IMR-90 (cell line): ENCODE results near the gene MAD2L2. TPM values are rescaled to one million over a fixed set of nuclear protein-coding genes. Genes with fewer than 3 reads are reported as not detected.

Experiments used
- ATAC-seq: fragments of 200-7000 bp; cut with Tn5 transposase; 2 replicates; pipeline ENCODE4 v1.9.1; 2020; ENCODE audit warnings: low read depth, mild to moderate bottlenecking, moderate library complexity
- BruUV-seq: library from RNA; stranded (reverse); fragments of 400-500 nt; replicated peaks from 2 replicates; lab custom pipeline; 2021; lab: Mats Ljungman, UMichigan
- CTCF ChIA-PET: fragments of 300-600 bp; formaldehyde crosslinking; extraction: SDS; loops from one replicate; lab custom pipeline; 2021; ENCODE audit warnings: antibody characterized with exemption; lab: Yijun Ruan, JAX
- POLR2A ChIA-PET: fragments of 300-600 bp; sonication (Branson Sonifier 250); formaldehyde crosslinking; loops from one replicate; lab custom pipeline; 2022; ENCODE audit warnings: antibody characterized with exemption; ENCODE audit not compliant: unreplicated experiment; lab: Charles Lee
- DNase-seq: peaks from one replicate; pipeline ENCODE4 v3.0.0; 2013
- H2AFZ ChIP-seq: replicated peaks from 2 replicates; pipeline ENCODE3; 2013; ENCODE audit warnings: low read length, mild to moderate bottlenecking; ENCODE audit not compliant: poor library complexity
- H2AK5ac ChIP-seq: 2 replicates; pipeline ENCODE4 v1.6.1; 2013; ENCODE audit warnings: low read depth, low read length, inconsistent platforms
- H2AK9ac ChIP-seq: replicated peaks from 2 replicates; pipeline ENCODE3; 2013; ENCODE audit warnings: mild to moderate bottlenecking, low read depth, low read length, moderate library complexity; ENCODE audit not compliant: poor library complexity
- H2BK120ac ChIP-seq: 2 replicates; pipeline ENCODE4 v1.6.1; 2013; ENCODE audit warnings: low read depth, low read length, inconsistent platforms
- H2BK15ac ChIP-seq: 3 replicates; pipeline ENCODE4 v1.6.1; 2013; ENCODE audit warnings: low read depth, low read length, inconsistent platforms
- H2BK20ac ChIP-seq: 2 replicates; pipeline ENCODE4 v1.6.1; 2013; ENCODE audit warnings: low read depth, mild to moderate bottlenecking, inconsistent platforms, low read length, moderate library complexity
- H2BK5ac ChIP-seq: 2 replicates; pipeline ENCODE4 v1.6.1; 2013; ENCODE audit warnings: mild to moderate bottlenecking, low read depth, low read length, inconsistent platforms; ENCODE audit not compliant: poor library complexity, severe bottlenecking
- H3K14ac ChIP-seq: replicated peaks from 2 replicates; pipeline ENCODE4 v1.6.1; 2013; ENCODE audit warnings: low read depth, low read length, inconsistent platforms
- H3K18ac ChIP-seq: 2 replicates; pipeline ENCODE4 v1.6.1; 2013; ENCODE audit warnings: low read depth, low read length, control low read depth
- H3K23ac ChIP-seq: 2 replicates; pipeline ENCODE4 v1.6.1; 2013; ENCODE audit warnings: low read depth, low read length, inconsistent platforms
- H3K27ac ChIP-seq: 2 replicates; pipeline ENCODE4 v1.5.1; 2013; ENCODE audit warnings: mild to moderate bottlenecking, control low read depth, low read length; ENCODE audit not compliant: insufficient read depth
- H3K27me3 ChIP-seq: 2 replicates; pipeline ENCODE4 v1.6.1; 2013; ENCODE audit warnings: low read length; ENCODE audit not compliant: control insufficient read depth, insufficient read depth
- H3K36me3 ChIP-seq: 2 replicates; pipeline ENCODE4 v1.6.1; 2013; ENCODE audit warnings: low read length, mixed read lengths; ENCODE audit not compliant: control insufficient read depth, insufficient read depth
- H3K4ac ChIP-seq: 2 replicates; pipeline ENCODE4 v1.6.1; 2013; ENCODE audit warnings: low read depth, low read length, inconsistent platforms
- H3K4me1 ChIP-seq: 2 replicates; pipeline ENCODE4 v1.6.1; 2013; ENCODE audit warnings: low read length, mixed read lengths; ENCODE audit not compliant: control insufficient read depth, insufficient read depth
- H3K4me2 ChIP-seq: 2 replicates; pipeline ENCODE4 v1.6.1; 2013; ENCODE audit warnings: low read depth, mild to moderate bottlenecking, control low read depth, low read length, moderate library complexity
- H3K4me3 ChIP-seq: 2 replicates; pipeline ENCODE4 v1.5.1; 2013; ENCODE audit warnings: low read depth, mild to moderate bottlenecking, control low read depth, low read length, moderate library complexity; ENCODE audit not compliant: insufficient read depth
- H3K56ac ChIP-seq: 2 replicates; pipeline ENCODE4 v1.6.1; 2013; ENCODE audit warnings: low read length, inconsistent platforms; ENCODE audit not compliant: insufficient read depth; ENCODE audit errors: extremely low read depth
- H3K79me1 ChIP-seq, 2 experiments: 2 replicates each; pipeline ENCODE4 v1.6.1; 2013; ENCODE audit warnings: low read length in 2 of 2, inconsistent platforms in 1 of 2, low read depth in 1 of 2
- H3K9ac ChIP-seq: 2 replicates; pipeline ENCODE4 v1.6.1; 2013; ENCODE audit warnings: low read depth, low read length, control low read depth
- H3K9me1 ChIP-seq: 2 replicates; pipeline ENCODE4 v1.6.1; 2013; ENCODE audit warnings: low read length, inconsistent platforms; ENCODE audit not compliant: insufficient read depth
- H3K9me3 ChIP-seq: 2 replicates; pipeline ENCODE4 v1.6.1; 2013; ENCODE audit warnings: low read length; ENCODE audit not compliant: control insufficient read depth, insufficient read depth
- H4K20me1 ChIP-seq: 2 replicates; pipeline ENCODE4 v1.6.1; 2013; ENCODE audit warnings: low read length, inconsistent platforms; ENCODE audit not compliant: insufficient read depth
- H4K5ac ChIP-seq: 2 replicates; pipeline ENCODE4 v1.6.1; 2013; ENCODE audit warnings: mild to moderate bottlenecking, low read depth, low read length, control low read depth
- H4K8ac ChIP-seq, 2 experiments: 2 replicates each; pipeline ENCODE4 v1.6.1; 2013; ENCODE audit warnings: low read depth in 2 of 2, low read length in 2 of 2, control low read depth in 1 of 2, inconsistent platforms in 1 of 2
- H4K91ac ChIP-seq: 2 replicates; pipeline ENCODE4 v1.6.1; 2013; ENCODE audit warnings: low read depth, low read length, inconsistent platforms; ENCODE audit not compliant: insufficient read depth
- BHLHE40 ChIP-seq: fragments of 150-350 bp; IDR thresholded peaks from 2 replicates; pipeline ENCODE4 v1.6.1; 2016; ENCODE audit warnings: mild to moderate bottlenecking, low read depth, low read length
- CEBPB ChIP-seq: IDR thresholded peaks from 2 replicates; pipeline ENCODE4 v1.6.1; 2012; ENCODE audit warnings: low read depth, low read length, improper control_type of control experiment
- CHD1 ChIP-seq: IDR thresholded peaks from 2 replicates; pipeline ENCODE4 v1.6.1; 2012; ENCODE audit warnings: low read depth, low read length, improper control_type of control experiment
- FOS ChIP-seq: fragments of 150-350 bp; IDR thresholded peaks from 2 replicates; pipeline ENCODE4 v1.6.1; 2016; ENCODE audit warnings: low read depth, low read length
- MAFK ChIP-seq: IDR thresholded peaks from 2 replicates; pipeline ENCODE4 v1.6.1; 2012; ENCODE audit warnings: low read depth, low read length, improper control_type of control experiment
- MAZ ChIP-seq: IDR thresholded peaks from 2 replicates; pipeline ENCODE4 v1.6.1; 2012; ENCODE audit warnings: low read depth, mild to moderate bottlenecking, low read length, improper control_type of control experiment, moderate library complexity, borderline replicate concordance
- NFE2L2 ChIP-seq: fragments of 150-350 bp; IDR thresholded peaks from 2 replicates; pipeline ENCODE4 v1.6.1; 2016; ENCODE audit warnings: low read depth, mild to moderate bottlenecking, low read length
- POLR2A ChIP-seq: IDR thresholded peaks from 2 replicates; pipeline ENCODE4 v1.6.1; 2012; ENCODE audit warnings: mild to moderate bottlenecking, low read depth, low read length
- RAD21 ChIP-seq: IDR thresholded peaks from 2 replicates; pipeline ENCODE4 v1.6.1; 2012; ENCODE audit warnings: low read length, improper control_type of control experiment
- RCOR1 ChIP-seq: IDR thresholded peaks from 2 replicates; pipeline ENCODE4 v1.6.1; 2012; ENCODE audit warnings: mild to moderate bottlenecking, low read length, improper control_type of control experiment; ENCODE audit not compliant: insufficient replicate concordance
- RFX5 ChIP-seq: IDR thresholded peaks from 2 replicates; pipeline ENCODE4 v1.8.0; 2012; ENCODE audit warnings: low read depth, mild to moderate bottlenecking, low read length, moderate library complexity
- SMC3 ChIP-seq: fragments of 150-350 bp; IDR thresholded peaks from 2 replicates; pipeline ENCODE4 v1.6.1; 2016; ENCODE audit warnings: low read depth, mild to moderate bottlenecking, antibody characterized with exemption, low read length, moderate library complexity
- WGBS, 2 experiments: methylation state at CpG; one replicate each; pipeline versions ENCODE4 v1.1.5 to v1.1.7; 2013; ENCODE audit warnings: missing lambda C conversion rate in 2 of 2; ENCODE audit not compliant: insufficient read length in 1 of 2; ENCODE audit errors: extremely low coverage in 2 of 2; 5-methylcytosine and 5-hydroxymethylcytosine counted together
- dilution Hi-C: fragments of 300-500 bp; cut with HindIII; formaldehyde crosslinking; loops from one replicate; pipeline ENCODE4 v1.14.3; 2018; ENCODE audit warnings: low sequenced_read_pairs; ENCODE audit not compliant: unreplicated experiment
- in situ Hi-C: fragments of 300-500 bp; cut with MboI; formaldehyde crosslinking; loops from 3 replicates; pipeline ENCODE4 v1.14.3; 2019; ENCODE audit warnings: low sequenced_read_pairs, inconsistent platforms, mixed read lengths
- intact Hi-C: fragments of 100-400 bp; cut with micrococcal nuclease; formaldehyde crosslinking; loops from 2 replicates; pipeline ENCODE4 v1.10.0; 2022
- polyA plus RNA-seq, 3 experiments: library from polyadenylated mRNA; depleted of rRNA; stranded (reverse); fragments of >200 nt; gene quantifications; 2 replicates each; pipeline ENCODE4 v1.2.3, GENCODE V29; 2012; ENCODE audit warnings: low replicate concordance in 1 of 3
- total RNA-seq: library from RNA; depleted of rRNA; stranded (reverse); fragments of >200 nt; gene quantifications from 2 replicates; pipeline ENCODE4 v1.2.3, GENCODE V29; 2012
- TF ChIP-seq, protein P1 (sequence below): fragments of 150-350 bp; IDR thresholded peaks from 2 replicates; pipeline ENCODE4 v1.6.1; 2016; ENCODE audit warnings: low read depth, mild to moderate bottlenecking, low read length, moderate library complexity, borderline replicate concordance
- TF ChIP-seq, protein P2 (sequence below): conservative IDR thresholded peaks from 2 replicates; pipeline ENCODE4 v1.5.1; 2012; ENCODE audit warnings: mild to moderate bottlenecking, low read depth, low read length, improper control_type of control experiment
- TF ChIP-seq, protein P3 (sequence below): fragments of 150-350 bp; IDR thresholded peaks from 2 replicates; pipeline ENCODE4 v1.6.1; 2017; ENCODE audit warnings: mild to moderate bottlenecking, antibody characterized with exemption, low read length, low read depth

Gene MAD2L2
- total and polyA plus RNA-seq, 2 of the 4 experiments (the other 2 are of a cell fraction): 44.6 to 70.9 TPM

DNA sequence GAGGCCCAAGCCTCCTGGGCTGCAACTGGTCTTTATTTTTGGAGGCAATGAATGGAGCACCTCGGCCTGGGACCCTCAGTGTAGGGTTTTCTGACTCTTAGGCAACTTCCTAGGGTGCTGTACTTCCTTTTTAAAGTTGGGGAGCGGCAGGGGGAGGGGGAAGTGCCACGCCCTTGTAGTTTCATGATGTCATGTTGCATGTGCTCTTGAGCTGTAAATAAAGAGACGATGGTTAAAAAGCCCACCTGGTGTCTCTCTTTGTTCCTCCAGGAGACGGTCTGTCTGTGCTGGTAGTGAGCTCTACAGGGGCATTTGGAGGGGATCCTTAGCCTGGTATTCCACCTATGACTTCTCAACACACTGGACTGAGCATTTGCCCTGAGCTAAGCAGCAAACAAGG is 44.7 kb upstream of the MAD2L2 start:
- Histone ChIP-seq H3K4ac (no peak overlapping the region), H3K9me3 (no peaks in the 10 kb centered on the region), H3K14ac (no peak overlapping the region), H3K79me1 (no peaks in the 10 kb centered on the region), H2BK120ac (no peak overlapping the region), H3K27me3 (peaks cover 16% of the 10 kb centered on the region), H3K23ac (no peak overlapping the region), H4K8ac (no peak overlapping the region), H2BK15ac (no peak overlapping the region), H2AK5ac (no peak overlapping the region), H2BK5ac (no peak overlapping the region), H3K4me2 (no peak overlapping the region), H3K4me3 (no peak overlapping the region), H3K56ac (no peak overlapping the region; the same call in 1 of the 2 replicates), H3K9ac (no peak overlapping the region), H2AFZ (no peak overlapping the region), H3K36me3 (no peaks in the 10 kb centered on the region), H2AK9ac (no peak overlapping the region), H3K9me1 (peaks cover 7% of the 10 kb centered on the region; the same call in 1 of the 2 replicates), H2BK20ac (no peak overlapping the region), H4K5ac (no peak overlapping the region), H3K18ac (no peak overlapping the region), H3K27ac (no peak overlapping the region), H4K20me1 (no peaks in the 10 kb centered on the region), H3K4me1 (peaks cover 6% of the 10 kb centered on the region; the same call in 1 of the 2 replicates), H4K91ac (no peak overlapping the region)
- BruUV-seq: no TSS peak
- in situ Hi-C loops: no loop called here
- intact Hi-C loops: no loop called here
- dilution Hi-C loops: no loop called here
- ChIA-PET POLR2A (no interaction called here), CTCF (interaction anchor here (0.6 kb wide), 1 partner anchor 540 kb away, joined by 5 read pairs; no protein-coding TSS in a partner anchor)
- ATAC-seq (no peak), DNase-seq (no peak)
- WGBS, 2 experiments: 20% methylated on average over 2 of the region's 5 CpGs; no CpG with 5 or more reads in 1 of the 2 experiments
- no peak for TF ChIP-seq POLR2A
- no peak for TF ChIP-seq CHD1
- TF ChIP-seq, protein P1, sequence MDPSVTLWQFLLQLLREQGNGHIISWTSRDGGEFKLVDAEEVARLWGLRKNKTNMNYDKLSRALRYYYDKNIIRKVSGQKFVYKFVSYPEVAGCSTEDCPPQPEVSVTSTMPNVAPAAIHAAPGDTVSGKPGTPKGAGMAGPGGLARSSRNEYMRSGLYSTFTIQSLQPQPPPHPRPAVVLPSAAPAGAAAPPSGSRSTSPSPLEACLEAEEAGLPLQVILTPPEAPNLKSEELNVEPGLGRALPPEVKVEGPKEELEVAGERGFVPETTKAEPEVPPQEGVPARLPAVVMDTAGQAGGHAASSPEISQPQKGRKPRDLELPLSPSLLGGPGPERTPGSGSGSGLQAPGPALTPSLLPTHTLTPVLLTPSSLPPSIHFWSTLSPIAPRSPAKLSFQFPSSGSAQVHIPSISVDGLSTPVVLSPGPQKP: no peak
- no peak for TF ChIP-seq MAFK
- TF ChIP-seq RCOR1: no peak
- TF ChIP-seq NFE2L2: no peak
- TF ChIP-seq FOS: no peak
- no peak for TF ChIP-seq RAD21
- TF ChIP-seq SMC3: no peak
- no peak for TF ChIP-seq MAZ
- TF ChIP-seq, protein P2, sequence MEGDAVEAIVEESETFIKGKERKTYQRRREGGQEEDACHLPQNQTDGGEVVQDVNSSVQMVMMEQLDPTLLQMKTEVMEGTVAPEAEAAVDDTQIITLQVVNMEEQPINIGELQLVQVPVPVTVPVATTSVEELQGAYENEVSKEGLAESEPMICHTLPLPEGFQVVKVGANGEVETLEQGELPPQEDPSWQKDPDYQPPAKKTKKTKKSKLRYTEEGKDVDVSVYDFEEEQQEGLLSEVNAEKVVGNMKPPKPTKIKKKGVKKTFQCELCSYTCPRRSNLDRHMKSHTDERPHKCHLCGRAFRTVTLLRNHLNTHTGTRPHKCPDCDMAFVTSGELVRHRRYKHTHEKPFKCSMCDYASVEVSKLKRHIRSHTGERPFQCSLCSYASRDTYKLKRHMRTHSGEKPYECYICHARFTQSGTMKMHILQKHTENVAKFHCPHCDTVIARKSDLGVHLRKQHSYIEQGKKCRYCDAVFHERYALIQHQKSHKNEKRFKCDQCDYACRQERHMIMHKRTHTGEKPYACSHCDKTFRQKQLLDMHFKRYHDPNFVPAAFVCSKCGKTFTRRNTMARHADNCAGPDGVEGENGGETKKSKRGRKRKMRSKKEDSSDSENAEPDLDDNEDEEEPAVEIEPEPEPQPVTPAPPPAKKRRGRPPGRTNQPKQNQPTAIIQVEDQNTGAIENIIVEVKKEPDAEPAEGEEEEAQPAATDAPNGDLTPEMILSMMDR: no peak
- TF ChIP-seq RFX5: no peak
- TF ChIP-seq CEBPB: no peak
- TF ChIP-seq, protein P3, sequence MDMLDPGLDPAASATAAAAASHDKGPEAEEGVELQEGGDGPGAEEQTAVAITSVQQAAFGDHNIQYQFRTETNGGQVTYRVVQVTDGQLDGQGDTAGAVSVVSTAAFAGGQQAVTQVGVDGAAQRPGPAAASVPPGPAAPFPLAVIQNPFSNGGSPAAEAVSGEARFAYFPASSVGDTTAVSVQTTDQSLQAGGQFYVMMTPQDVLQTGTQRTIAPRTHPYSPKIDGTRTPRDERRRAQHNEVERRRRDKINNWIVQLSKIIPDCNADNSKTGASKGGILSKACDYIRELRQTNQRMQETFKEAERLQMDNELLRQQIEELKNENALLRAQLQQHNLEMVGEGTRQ: no peak
- no peak for TF ChIP-seq BHLHE40
